ENCODE measurements around the gene PRKCA. TPM values are rescaled to one million over a fixed set of nuclear protein-coding genes. Genes with fewer than 3 reads are reported as not detected.

PRKCA gene
- total RNA-seq, 4 donors from 2014 or later, result 9.8 to 25.6 (median 12.2) TPM

- peak in 1 of 2 donors; percentile 7 for DNase-seq (ENCODE audit: low spot score in 2 of 2)
- Histone ChIP-seq H3K9me3 (no peaks in the 10 kb centered on the region), H3K27me3 (no peaks in the 10 kb centered on the region), H3K36me3 (no peaks in the 10 kb centered on the region), H3K4me3 (no peak overlapping the region), H3K27ac (no peak overlapping the region), H3K4me1 (no peaks in the 10 kb centered on the region)
- TF ChIP-seq POLR2A (IDR thresholded peaks at IDR 0.05) (no peak), EP300 (IDR thresholded peaks at IDR 0.05) (no peak), POLR2AphosphoS5 (IDR thresholded peaks at IDR 0.05) (no peak), CTCF (IDR thresholded peaks at IDR 0.05) (no peak)
- WGBS, result 72% methylated on average over 8 of the region's 8 CpGs
These were observed 446.2 kb downstream of the PRKCA start for GRCh38 chr17:66748578-66748977.

- H3K9me3 ChIP-seq, result no peaks in the 10 kb centered on the region
- H3K27me3 ChIP-seq, result no peaks in the 10 kb centered on the region
- 96% methylated on average over 7 of the region's 7 CpGs for WGBS
- DNase-seq (ENCODE audit: low spot score in 2 of 2), result peak in 1 of 2 donors; percentile 13
- no peaks in the 10 kb centered on the region for H3K4me1 ChIP-seq
- H3K36me3 ChIP-seq, result no peaks in the 10 kb centered on the region
- H3K27ac ChIP-seq, result no peak overlapping the region
- TF ChIP-seq CTCF (IDR thresholded peaks at IDR 0.05) (no peak), POLR2AphosphoS5 (IDR thresholded peaks at IDR 0.05) (no peak), POLR2A (IDR thresholded peaks at IDR 0.05) (no peak), EP300 (IDR thresholded peaks at IDR 0.05) (no peak)
- H3K4me3 ChIP-seq, result no peak overlapping the region
These were observed 446.9 kb downstream of the PRKCA start for GRCh38 chr17:66749217-66749832.

- H3K27ac ChIP-seq, result no peak overlapping the region
These were observed 447.7 kb downstream of the PRKCA start for GRCh38 chr17:66750116-66750515.

GRCh38 chr17:66750781-66751543 is 448.5 kb downstream of the PRKCA start:
- Histone ChIP-seq H3K4me1 (no peaks in the 10 kb centered on the region), H3K27ac (no peak overlapping the region), H3K27me3 (no peaks in the 10 kb centered on the region), H3K9me3 (no peaks in the 10 kb centered on the region), H3K4me3 (no peak overlapping the region), H3K36me3 (no peaks in the 10 kb centered on the region)
- no peak for TF ChIP-seq POLR2AphosphoS5 (IDR thresholded peaks at IDR 0.05)
- TF ChIP-seq CTCF (IDR thresholded peaks at IDR 0.05), result no peak
- TF ChIP-seq POLR2A (IDR thresholded peaks at IDR 0.05), result no peak
- no peak for TF ChIP-seq EP300 (IDR thresholded peaks at IDR 0.05)
- WGBS, result 94% methylated on average over 11 of the region's 11 CpGs
- no peak for DNase-seq (ENCODE audit: low spot score in 2 of 2)

More at GRCh38 chr17:66750116-66750515, 447.7 kb downstream of the PRKCA start:
- DNase-seq (ENCODE audit: low spot score in 2 of 2), result peak; percentile 5 to 35
- WGBS, result 97% methylated on average over 7 of the region's 7 CpGs
- no peaks in the 10 kb centered on the region for H3K9me3 ChIP-seq
- H3K36me3 ChIP-seq, result no peaks in the 10 kb centered on the region
- no peaks in the 10 kb centered on the region for H3K4me1 ChIP-seq
- no peak for TF ChIP-seq EP300 (IDR thresholded peaks at IDR 0.05)
- no peak for TF ChIP-seq POLR2A (IDR thresholded peaks at IDR 0.05)
- no peak for TF ChIP-seq POLR2AphosphoS5 (IDR thresholded peaks at IDR 0.05)
- TF ChIP-seq CTCF (IDR thresholded peaks at IDR 0.05), result no peak
- H3K27me3 ChIP-seq, result no peaks in the 10 kb centered on the region
- H3K4me3 ChIP-seq, result no peak overlapping the region

- H3K27me3 ChIP-seq, result no peaks in the 10 kb centered on the region
- 96% methylated on average over 3 of the region's 3 CpGs for WGBS
- DNase-seq (ENCODE audit: low spot score in 2 of 2), result no peak
- no peaks in the 10 kb centered on the region for H3K4me1 ChIP-seq
- no peaks in the 10 kb centered on the region for H3K36me3 ChIP-seq
- no peak for TF ChIP-seq EP300 (IDR thresholded peaks at IDR 0.05)
- no peak for TF ChIP-seq POLR2A (IDR thresholded peaks at IDR 0.05)
- no peak for TF ChIP-seq POLR2AphosphoS5 (IDR thresholded peaks at IDR 0.05)
- TF ChIP-seq CTCF (IDR thresholded peaks at IDR 0.05), result no peak
- H3K4me3 ChIP-seq, result no peak overlapping the region
- H3K27ac ChIP-seq, result no peak overlapping the region
- no peaks in the 10 kb centered on the region for H3K9me3 ChIP-seq
These were observed 449.4 kb downstream of the PRKCA start for GRCh38 chr17:66751771-66752170.

Measured in suprapubic skin (tissue), 4 donors.